Kidney epithelial cell (primary cell): ENCODE data around the gene KCTD21. TPM values are rescaled to one million over a fixed set of nuclear protein-coding genes. Genes with fewer than 3 reads are reported as not detected.

Source experiments
- DNase-seq: peaks from one replicate; pipeline ENCODE4 v3.0.0-alpha.2; 2010; ENCODE audit warnings: low read depth
- H3K27me3 ChIP-seq: 2 replicates; pipeline ENCODE4 v1.6.0; 2011; ENCODE audit warnings: low read length; ENCODE audit not compliant: control insufficient read depth, insufficient read depth
- H3K36me3 ChIP-seq: 2 replicates; pipeline ENCODE4 v1.5.1; 2011; ENCODE audit warnings: low read length; ENCODE audit not compliant: control insufficient read depth, insufficient read depth
- H3K4me3 ChIP-seq: 2 replicates; pipeline ENCODE4 v1.5.1; 2011; ENCODE audit warnings: low read depth, mild to moderate bottlenecking, control low read depth, low read length
- total RNA-seq: library from RNA; depleted of rRNA; stranded (reverse); fragments of >200 nt; gene quantifications from 2 replicates; pipeline ENCODE4 v1.2.3, GENCODE V29; 2015
- TF ChIP-seq, protein P1 (sequence below): IDR thresholded peaks from 2 replicates; pipeline ENCODE4 v1.5.1; 2011; ENCODE audit warnings: mild to moderate bottlenecking, moderate library complexity, low read length, control low read depth, inconsistent platforms; ENCODE audit not compliant: insufficient read depth, poor library complexity, severe bottlenecking

KCTD21 gene
- total RNA-seq, 1 donor from 2014 or later, result 9.7 TPM

GRCh38 chr11:78211565-78211964 is 23.1 kb upstream of the KCTD21 start:
- H3K4me3 ChIP-seq, result no peak overlapping the region
- TF ChIP-seq, protein P1, sequence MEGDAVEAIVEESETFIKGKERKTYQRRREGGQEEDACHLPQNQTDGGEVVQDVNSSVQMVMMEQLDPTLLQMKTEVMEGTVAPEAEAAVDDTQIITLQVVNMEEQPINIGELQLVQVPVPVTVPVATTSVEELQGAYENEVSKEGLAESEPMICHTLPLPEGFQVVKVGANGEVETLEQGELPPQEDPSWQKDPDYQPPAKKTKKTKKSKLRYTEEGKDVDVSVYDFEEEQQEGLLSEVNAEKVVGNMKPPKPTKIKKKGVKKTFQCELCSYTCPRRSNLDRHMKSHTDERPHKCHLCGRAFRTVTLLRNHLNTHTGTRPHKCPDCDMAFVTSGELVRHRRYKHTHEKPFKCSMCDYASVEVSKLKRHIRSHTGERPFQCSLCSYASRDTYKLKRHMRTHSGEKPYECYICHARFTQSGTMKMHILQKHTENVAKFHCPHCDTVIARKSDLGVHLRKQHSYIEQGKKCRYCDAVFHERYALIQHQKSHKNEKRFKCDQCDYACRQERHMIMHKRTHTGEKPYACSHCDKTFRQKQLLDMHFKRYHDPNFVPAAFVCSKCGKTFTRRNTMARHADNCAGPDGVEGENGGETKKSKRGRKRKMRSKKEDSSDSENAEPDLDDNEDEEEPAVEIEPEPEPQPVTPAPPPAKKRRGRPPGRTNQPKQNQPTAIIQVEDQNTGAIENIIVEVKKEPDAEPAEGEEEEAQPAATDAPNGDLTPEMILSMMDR, result no peak
- no peaks in the 10 kb centered on the region for H3K36me3 ChIP-seq
- H3K27me3 ChIP-seq, result no peaks in the 10 kb centered on the region
- DNase-seq, result no peak

DNA sequence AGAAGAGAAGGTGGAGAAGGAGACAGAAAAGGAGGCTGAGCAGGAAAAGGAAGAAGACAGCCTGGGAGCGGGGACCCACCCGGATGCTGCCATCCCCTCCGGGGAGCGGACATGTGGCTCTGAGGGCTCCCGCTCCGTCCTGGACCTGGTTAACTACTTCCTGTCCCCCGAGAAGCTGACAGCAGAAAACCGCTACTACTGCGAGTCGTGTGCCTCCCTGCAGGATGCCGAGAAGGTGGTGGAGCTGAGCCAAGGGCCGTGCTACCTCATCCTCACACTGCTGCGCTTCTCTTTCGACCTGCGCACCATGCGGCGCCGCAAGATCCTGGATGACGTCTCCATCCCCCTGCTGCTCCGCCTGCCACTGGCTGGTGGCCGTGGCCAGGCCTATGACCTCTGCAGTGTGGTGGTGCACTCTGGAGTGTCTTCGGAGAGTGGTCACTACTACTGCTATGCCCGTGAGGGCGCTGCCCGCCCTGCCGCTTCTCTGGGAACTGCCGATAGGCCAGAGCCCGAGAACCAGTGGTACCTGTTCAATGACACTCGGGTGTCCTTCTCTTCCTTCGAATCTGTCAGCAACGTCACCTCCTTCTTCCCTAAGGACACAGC is 21.7 kb upstream of the KCTD21 start:
- no peaks in the 10 kb centered on the region for H3K36me3 ChIP-seq
- TF ChIP-seq, protein P1, result no peak
- H3K27me3 ChIP-seq, result no peaks in the 10 kb centered on the region
- H3K4me3 ChIP-seq, result no peak overlapping the region
- no peak for DNase-seq

GRCh38 chr11:78209478-78209877 is 21.1 kb upstream of the KCTD21 start:
- Histone ChIP-seq H3K4me3 (no peak overlapping the region), H3K36me3 (no peaks in the 10 kb centered on the region), H3K27me3 (no peaks in the 10 kb centered on the region)
- TF ChIP-seq, protein P1, result no peak
- DNase-seq, result no peak

DNA sequence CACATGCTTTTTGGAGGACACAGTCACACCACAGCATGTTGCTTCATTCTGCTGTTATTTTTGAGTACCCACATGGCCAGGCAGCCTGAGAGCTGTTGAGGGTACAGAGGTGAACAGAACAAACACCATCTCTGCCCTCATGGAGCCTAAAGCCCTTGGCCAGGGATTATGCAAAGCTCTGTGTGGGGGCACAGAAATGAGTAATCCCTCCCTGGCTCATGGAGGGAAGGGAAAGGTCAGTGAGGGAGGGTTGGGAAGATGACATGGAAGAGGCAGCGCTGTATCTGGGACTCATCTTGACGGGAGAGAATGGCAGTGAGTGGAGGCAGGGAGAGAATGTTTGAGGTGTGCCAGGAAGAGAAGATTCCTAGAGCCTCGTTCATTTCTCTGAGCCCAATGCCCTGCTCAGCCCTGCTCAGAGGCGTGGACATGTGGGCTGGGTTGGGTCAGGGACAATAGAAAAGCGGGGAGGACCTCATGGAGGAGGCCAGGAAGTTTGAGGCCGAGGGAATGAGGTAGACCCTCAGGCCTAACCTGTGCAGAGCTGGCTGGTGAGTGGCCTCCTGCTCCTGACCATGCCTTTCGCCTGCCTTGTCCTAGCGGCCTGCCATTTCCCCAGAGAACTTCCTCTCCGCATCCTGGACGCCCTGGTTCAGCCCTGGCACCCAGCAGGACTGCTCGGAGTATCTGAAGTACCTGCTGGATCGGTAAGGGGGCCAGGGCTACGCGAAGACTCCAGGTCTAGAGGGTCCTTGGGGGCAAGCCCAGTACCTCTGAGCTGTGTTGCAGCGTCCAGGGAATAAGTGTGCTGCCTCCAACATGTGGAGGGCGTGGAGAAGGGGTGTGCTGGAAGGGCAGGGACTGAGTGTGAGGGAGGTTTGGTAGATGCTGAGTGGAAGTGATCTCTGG is 20.1 kb upstream of the KCTD21 start:
- TF ChIP-seq, protein P1, result no peak
- no peak for DNase-seq
- Histone ChIP-seq H3K36me3 (no peaks in the 10 kb centered on the region), H3K4me3 (no peak overlapping the region), H3K27me3 (no peaks in the 10 kb centered on the region)

DNA sequence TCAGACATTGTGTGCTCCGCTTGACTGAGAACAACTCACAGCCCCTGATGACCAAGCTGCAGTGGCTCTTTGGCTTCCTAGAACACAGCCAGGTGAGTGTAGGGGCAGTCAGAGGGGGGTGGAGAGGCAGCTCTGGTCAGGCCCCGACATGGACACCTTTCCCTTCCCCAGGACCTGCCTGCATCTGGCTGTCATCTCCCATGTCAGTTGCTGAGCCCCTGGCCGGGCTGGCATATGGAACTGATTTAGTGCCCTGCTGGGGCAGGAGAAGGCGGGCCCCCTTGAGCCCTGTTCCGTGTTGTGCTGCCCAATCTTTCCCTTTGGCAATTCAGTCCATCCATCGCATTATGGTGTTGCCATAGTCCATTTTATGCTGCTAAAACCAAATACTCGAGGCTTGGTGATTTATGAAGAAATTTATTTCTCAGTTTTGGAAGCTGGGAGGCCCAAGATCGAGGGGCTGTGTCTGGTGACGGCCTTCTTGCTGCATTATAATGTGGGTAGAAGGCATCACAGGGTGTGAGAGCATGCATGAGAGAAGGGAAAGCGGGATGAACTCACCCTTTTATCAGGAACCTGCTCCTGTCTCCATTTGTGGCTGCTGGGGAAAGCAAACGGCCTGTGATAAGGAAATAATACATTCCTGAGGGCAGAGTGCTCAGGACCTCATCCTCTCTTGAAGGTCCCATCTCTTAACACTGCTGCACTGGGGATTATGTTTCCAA is 19.3 kb upstream of the KCTD21 start:
- TF ChIP-seq, protein P1, result no peak
- DNase-seq, result no peak
- Histone ChIP-seq H3K4me3 (no peak overlapping the region), H3K36me3 (no peaks in the 10 kb centered on the region), H3K27me3 (no peaks in the 10 kb centered on the region)
